GM19397 (cell line): ENCODE measurements around the gene AGAP3.

Experiments
- ATAC-seq: cut with Tn5 transposase; IDR thresholded peaks from one replicate; pipeline ENCODE4 v1.9.1; 2021; ENCODE audit warnings: mild to moderate bottlenecking, moderate library complexity; ENCODE audit not compliant: unreplicated experiment

Gene AGAP3

DNA sequence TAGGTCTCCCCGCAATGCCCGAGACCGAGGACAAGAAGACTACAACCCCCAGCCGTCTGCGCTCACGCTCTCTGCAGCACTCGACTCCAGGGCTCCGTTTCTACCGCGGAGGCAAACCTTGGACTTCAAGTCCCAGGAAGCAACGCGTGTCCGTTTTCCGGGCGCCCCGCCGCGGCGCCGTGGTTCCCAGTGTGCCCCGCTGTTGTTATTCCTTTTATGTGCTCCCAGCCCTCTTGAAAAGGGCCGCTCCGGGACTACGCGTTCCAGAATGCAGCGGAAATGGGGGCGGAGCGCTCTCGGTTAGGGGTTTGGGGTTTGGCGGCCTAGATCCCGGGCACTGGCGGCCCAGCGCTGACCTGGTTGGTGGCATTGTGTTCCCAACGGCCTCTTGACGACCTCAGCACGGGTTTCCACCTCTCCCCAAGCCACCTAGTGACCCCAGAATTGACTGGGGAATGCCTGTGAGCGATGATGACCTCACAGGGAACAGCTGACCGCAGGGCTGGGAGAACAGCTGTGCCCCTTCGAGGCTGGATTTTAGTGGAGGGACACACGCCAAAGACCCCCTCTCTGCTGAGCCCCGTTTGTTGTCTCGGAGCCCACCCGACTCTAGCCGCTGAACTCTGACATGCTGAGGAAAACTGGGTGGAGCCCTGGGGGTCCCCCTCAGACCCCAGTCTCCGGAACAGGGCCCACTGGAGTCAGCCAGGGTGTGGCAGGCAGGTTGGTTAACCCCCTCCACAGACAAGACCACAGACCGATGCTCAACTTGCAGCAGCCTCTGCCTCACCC, 28.1 kb upstream of the AGAP3 start:
- peak; percentile 83 for ATAC-seq

DNA sequence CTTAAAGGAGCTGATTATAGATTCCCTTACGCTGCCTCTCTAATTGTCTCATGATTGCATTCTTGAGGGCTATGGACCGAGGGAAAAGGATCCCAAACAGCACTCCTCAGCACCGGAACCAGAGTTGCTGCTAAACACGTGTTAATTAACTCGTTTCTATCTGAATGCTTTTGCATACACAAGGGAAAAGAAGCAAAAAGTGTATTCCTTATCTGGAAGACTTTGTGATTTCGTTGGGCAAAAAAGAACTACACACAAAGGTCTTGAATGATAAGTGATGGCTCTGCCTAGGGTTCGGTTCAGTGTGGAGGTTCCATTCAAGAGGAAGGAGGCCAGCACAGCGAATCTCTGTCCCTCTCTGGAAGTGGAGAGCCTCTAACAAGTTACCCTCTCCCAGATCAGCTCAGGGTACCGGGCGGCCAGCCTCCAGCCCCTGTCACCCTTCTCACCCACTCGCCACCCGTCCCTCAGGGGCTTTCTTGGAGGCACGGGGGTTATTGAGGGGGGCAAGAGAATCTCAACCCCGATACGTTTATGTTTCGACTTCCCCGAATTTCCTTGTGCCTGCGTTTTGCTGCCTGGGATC, 27.4 kb upstream of the AGAP3 start:
- no peak for ATAC-seq

DNA sequence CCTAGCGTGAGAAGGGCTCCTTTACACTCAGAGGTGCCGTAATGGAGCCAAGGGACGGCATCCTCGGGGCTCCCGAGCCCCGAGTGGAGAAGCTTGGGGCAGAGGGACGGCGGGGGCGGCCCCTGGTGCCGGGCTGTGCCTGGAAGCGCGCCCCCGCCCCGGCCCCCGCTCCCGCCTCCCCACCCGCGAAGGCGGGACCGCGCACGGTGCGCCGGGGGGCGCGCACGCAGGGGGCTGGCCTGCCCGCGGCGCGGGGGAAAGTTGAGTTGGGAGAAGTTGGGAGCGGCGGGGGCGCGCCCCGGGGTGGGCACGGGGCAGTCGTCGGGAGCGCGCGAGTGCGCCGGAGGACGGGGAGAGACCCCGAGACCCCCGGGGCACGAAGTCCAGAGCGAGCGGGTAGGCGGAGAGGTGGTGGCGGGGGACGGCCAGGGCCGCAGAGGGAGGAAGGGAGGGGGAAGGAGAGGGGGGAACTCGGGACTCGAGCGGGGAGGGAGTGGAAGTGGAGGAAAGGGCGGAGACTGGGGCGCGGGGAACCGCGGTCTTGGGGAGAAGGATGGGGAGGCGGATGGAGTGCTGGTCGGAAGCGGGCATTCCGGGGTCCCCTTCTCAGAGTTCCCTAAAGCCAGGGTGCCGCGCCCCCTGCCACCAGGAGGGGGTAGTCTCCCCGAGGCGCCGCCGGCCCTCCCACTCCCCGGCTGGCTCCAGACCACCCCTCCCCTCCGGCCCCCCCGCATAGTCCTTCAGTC, 26.7 kb upstream of the AGAP3 start, which contains the start of gene SLC4A2:
TSS of gene SLC4A2 (plus strand) at position 223 of the 746 bp plus-strand sequence. CDS start 2,399 bp downstream, outside the sequence.
- peak; percentile 36 for ATAC-seq

DNA sequence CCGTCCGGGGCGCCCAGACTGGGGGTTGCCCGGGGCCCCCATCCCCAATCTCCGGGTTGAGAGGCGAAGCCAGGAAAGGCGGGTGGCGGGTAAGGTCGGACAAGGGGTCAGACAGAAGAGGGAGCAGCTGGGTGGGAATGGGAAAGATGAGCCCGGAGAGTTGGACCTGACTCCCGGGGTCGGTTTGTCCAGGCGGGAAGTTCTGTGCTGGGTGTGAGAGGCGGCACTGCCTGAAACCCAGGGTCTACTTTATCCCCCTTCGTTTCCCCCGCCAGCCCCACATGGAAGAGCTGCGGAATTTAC, 26.2 kb upstream of the AGAP3 start:
- no peak for ATAC-seq

DNA sequence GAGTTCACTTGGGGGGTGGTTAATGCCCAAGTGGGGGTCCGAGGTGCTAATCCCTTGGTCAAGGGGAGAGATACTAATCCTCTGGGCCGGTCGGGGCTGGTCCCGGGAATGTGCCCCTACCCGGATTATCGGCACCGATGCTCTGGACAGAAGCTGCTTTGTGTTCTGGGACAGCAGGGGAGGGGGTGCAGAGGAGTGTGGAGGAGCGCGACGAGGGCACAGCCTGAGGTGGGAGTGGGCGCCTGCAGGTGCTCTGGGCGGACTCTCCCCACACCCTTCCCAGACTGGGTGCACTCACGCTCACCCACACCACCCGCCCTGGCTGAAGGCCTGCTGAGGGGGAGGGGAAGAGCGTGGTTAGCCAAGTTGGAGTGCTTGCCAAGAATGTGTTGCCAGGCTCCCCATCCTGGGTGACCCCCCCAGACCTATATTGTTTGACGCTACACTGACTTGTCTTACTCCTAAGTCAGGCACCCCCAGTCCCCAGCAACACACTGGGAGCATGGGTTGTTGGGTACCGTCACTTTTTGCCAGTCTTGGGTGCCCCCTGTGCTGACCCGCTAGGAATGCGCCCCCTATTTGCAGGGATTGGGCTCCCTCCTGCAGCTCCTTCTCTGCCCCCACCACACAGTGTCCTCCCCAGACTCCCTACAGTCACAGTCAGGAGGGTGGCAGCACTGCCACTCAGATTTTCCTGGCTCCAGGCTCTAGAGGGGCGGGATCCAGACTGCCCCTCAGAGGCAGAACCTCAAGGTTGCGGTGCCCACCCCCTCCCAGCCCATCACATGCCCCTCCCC, 25.7 kb upstream of the AGAP3 start:
- ATAC-seq: no peak

DNA sequence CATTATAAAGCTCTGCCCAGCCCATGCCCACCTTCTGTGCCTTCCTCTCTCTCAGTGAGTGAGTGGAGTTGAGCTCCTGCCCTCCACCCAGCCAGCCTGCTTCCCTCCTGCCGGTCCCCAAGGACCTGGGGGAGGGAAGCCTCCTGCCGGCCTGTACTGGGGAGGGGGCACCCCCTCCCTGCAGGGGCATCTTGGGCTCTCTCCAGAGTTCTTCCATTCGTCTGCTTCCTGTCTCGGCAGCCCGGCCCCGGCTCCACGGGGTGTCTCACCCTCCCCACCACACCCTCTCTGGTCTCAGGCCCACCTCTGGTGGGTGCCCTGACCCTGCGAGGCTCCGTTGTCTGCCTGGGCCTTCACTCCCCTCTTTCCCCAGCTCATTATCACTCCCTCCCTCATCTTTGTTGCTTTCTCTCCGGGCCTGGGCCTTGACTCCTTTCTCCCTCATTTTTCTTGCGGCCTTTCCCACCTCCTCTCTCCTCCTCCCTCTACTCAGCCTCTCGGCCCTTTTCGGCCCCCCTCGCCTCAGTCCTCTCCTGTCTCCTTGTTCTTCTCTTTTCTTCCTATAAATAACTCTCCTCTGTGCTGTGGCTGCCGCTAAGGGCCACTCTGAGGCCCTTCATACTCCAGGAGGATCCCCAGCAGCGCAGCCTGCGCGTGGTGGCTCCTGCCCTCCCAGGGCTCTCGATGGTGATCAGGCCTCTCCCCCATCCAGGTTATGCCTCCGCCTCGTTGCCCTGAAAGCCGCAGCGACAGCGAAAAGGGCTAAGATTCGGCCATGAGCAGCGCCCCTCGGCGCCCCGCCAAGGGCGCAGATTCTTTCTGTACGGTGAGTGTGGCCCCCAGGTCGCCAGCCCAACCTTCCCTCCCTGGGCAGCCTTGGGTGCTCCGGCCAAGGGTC, 24.8 kb upstream of the AGAP3 start:
- no peak for ATAC-seq

DNA sequence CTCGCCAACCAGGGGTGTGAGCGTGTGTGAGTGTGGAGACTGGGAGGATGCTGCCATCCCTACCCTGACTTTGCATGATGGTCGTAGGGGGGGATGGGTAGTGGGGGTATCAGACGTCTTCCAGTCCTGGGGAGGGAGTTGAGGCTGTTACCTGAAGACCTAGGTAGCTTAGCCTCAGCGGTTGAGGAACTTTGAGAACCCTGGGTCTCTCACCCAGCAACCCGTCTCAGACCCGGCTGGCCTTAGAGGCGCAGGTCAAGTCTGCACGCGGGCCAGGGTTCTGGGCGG, 24.2 kb upstream of the AGAP3 start:
- no peak for ATAC-seq

DNA sequence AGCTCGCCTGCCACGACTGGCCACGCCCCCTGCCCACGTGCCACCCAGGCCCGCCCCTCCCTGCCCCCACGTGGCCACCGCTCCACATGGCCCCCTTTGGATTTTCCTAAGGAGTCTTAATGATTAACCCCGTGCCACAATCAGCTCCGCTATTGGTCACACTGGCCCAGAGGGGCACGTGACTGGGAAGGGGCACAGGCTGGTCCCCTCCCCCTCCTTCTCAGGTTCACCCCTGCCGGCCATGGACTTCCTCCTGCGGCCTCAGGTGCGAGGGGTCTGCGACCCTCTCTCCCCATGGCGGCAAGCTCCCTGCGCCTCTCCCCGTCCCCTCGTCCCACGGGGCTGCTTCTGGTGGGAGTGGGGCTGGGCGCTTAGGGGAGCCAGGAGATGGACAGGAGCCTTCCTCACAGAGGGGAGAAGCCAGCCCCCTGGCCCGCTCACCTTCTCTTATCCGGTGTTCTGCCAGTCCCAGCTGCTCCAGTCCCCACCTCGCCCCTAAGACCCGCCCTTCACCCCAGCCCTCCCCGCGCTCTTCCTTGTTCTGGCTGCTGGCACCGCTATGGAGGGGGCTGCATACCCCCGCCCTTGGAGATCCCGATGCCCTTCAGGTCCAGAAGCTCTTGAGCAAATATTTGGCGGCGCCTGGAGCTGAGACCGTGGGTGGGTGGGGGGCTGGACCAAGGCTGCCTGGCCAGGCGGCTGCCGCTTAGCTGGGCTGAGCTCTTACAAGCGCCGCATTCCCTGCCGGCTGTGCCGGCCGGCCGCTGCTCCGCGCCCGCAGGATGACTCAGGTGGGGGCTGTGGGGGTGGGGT, 23.7 kb upstream of the AGAP3 start:
- ATAC-seq: no peak

DNA sequence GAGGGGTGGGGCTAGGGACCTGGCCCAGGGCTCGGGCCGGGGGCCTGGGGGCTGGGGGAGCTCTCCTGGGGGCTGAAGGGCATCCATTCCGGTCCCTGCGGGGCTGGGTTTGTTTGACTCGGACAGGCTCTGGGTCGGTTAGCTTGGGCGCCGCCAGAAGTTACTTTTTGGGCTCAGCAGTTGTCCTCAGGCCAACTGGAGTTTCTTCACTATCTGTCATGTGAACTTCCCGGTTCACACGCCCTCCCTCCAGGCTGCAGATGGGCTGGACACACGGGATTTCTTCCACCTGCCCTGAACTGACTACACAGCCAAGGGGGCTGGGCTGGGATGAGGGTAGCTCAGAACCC, 23.1 kb upstream of the AGAP3 start:
- ATAC-seq: no peak

DNA sequence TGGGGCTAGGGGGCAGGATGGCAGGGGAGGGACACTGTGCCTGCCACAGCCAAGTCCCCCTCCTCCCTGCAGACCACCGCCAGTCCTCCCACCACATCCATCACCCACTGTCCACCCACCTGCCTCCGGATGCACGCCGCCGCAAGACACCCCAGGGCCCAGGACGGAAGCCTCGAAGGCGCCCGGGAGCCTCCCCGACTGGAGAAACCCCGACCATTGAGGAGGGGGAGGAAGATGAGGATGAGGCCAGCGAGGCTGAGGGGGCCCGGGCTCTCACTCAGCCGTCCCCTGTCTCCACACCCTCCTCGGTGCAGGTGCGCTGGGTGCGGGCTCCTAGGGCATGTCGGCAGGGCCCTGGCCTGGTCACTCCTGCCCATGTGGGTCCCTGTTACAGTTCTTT, 21.8 kb upstream of the AGAP3 start:
- no peak for ATAC-seq

DNA sequence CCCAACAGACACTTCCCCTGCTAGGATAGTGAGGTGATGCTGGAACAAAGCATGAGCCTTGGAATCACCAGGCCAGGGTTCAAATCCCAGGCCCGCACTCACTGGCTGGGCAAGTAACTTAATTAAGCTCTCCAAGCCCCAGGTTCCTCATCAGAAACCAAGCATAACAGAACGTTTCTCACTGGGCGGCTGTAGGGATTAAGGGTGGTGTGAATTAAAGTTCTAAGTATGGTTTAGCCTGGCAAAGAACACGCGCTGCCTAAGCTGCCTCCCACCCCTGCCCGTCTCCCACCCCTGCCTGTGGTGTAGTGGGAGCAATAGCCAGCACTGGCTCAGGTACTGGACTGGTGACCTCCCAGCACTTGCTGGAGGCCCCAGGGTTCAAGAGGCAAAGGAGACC, 21.3 kb upstream of the AGAP3 start:
- ATAC-seq: no peak

DNA sequence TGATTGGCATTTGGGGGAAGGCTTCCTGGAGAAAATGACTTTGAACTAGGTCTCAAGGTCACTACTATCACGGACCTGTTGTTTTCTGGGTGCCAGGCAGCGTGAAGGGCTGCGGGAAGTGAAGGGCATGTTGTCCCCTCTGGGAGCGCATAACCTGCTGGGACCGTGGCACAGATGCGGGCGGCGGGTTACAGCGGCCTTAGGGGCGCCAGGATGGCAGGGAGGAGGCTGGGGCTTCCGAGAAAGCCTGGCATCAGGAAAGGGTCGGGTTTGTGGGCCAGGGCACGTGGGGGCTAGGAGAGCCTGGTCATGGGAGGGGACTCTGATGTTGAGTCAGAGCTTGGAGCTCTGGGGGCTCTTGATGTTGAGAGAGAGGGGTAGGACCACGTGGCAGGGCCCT, 20.8 kb upstream of the AGAP3 start:
- no peak for ATAC-seq

DNA sequence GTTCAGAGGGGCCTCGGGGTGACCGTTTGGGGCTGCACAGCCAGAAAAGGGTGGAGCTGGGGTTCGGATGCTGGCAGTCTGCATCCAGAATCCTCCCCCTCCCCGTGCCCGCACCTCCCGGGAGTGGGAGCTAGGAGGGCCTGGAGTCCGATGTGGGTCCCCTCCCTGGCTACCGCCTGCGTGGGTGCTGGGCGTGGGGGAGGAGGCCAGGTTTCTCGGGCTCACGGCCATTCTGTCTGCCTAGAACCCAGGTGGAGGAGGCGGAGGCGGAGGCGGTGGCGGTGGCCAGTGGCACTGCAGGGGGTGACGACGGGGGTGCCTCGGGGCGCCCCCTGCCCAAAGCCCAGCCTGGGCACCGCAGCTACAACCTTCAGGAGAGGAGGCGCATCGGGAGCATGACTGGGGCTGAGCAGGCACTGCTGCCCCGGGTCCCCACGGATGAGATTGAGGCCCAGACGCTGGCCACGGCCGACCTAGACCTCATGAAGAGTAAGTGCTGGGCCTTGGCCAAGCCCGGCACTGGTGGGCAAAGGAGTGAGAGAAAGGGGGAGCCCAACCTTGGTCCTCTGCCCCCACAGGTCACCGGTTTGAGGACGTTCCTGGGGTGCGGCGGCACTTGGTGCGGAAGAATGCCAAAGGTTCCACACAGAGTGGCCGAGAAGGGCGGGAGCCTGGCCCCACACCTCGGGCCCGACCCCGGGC, 19.9 kb upstream of the AGAP3 start:
- ATAC-seq: no peak

DNA sequence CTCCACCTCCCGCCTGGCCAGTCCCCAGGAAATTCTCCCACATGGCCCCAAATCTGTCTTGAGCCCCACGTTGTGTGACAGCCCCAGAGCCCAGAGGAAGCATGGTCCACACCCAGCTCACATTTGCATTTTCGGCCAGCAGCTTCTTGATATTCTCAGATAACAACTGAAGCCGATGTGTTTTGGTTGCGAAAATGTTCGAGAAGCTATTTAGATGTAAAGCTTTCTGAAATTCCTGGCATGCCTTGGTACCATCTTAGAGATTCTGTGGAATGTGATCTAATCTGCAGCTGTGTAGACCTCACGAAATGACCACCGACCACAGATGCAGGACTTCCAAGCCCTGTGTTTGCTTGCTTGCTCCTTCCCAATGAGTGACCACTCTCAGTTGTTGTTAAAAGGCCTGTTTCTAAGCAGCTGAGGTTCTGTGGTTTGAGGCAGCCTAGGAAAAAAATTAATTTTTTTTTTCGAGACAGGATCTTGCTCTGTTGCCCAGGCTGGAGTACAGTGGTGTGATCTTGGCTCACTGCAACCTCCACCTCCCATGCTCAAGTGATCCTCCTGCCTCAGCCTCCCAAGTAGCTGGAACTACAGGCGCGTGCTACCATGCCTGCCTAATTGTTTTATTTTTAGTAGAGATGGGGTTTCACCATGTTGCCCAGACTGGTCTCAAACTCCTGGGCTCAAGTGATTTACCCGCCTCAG, 18.1 kb upstream of the AGAP3 start:
- ATAC-seq: no peak

DNA sequence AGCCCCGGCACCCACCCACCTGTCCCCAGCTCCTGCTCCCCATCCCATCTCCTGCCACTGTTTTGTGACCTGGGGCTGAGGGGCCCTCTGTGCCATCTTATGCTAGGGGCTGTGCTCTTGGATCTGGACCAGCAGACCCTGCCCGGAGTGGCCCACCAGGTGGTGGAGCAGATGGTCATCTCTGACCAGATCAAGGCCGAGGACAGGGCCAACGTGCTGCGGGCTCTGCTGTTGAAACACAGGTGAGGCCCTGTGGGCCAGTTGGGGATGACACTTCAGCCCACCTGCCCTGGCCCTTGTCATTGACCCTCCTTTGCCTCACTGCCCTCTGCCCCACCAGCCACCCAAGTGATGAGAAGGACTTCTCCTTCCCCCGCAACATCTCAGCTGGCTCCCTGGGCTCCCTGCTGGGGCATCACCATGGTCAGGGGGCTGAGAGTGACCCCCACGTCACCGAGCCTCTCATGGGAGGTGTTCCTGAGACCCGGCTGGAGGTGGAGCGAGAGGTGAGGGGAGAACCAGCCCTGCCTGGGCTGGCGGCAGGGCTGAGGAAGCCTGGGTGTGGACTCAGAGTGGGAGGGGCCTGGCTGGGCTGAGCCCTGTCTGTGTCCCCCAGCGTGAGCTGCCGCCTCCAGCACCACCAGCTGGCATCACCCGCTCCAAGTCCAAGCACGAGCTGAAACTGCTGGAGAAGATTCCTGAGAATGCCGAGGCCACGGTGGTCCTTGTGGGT, 16.3 kb upstream of the AGAP3 start:
- ATAC-seq: no peak

DNA sequence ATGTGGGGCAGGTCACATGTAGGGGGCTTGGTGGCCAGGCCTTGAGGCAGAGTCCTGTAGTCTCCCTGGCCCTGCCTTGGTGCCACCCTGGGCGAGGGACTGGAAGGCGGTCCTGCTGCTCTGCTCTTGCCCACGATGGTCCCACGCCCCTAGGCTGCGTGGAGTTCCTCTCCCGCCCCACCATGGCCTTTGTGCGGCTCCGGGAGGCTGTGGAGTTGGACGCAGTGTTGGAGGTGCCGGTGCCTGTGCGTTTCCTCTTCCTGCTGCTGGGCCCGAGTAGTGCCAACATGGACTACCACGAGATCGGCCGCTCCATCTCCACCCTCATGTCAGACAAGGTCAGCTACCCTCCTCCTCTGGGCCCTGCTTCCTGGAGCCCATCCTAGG, 15.7 kb upstream of the AGAP3 start:
- no peak for ATAC-seq

DNA sequence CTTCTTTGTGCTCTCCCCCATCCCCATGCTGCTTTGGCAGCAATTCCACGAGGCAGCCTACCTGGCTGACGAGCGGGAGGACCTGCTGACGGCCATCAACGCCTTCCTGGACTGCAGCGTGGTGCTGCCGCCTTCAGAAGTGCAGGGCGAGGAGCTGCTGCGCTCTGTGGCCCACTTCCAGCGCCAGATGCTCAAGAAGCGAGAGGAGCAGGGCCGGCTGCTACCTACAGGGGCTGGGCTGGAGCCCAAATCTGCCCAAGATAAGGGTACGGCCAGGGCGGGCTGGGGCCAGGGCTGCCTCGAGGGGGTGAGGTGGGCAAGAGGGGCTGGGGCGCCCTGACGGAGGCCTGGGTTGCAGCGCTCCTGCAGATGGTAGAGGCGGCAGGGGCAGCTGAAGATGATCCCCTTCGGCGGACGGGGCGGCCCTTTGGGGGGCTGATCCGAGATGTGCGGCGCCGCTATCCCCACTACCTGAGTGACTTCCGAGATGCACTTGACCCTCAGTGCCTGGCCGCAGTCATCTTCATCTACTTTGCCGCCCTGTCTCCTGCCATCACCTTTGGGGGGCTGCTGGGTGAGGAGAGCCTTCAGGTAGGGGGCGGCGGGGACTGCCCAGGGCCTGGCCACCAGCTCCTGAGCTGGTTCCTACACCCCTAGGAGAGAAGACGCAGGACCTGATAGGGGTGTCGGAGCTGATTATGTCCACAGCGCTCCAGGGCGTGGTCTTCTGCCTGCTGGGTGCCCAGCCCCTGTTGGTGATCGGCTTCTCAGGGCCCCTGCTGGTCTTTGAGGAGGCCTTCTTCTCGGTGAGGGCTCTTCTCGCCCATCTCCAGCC, 15.0 kb upstream of the AGAP3 start:
- no peak for ATAC-seq
